IPS-11a (cell line): Measurements from ENCODE around the gene AGAP2.
"Not testable (repeated sequence)": the region's sequence is repeated elsewhere in the genome, so short reads cannot be mapped to it uniquely, and the experiment has no call there.

Experiments
- H3K4me3 ChIP-seq: one replicate; pipeline ENCODE4 v1.5.1; 2013; ENCODE audit warnings: low read depth, low read length, control low read depth

AGAP2 gene

DNA sequence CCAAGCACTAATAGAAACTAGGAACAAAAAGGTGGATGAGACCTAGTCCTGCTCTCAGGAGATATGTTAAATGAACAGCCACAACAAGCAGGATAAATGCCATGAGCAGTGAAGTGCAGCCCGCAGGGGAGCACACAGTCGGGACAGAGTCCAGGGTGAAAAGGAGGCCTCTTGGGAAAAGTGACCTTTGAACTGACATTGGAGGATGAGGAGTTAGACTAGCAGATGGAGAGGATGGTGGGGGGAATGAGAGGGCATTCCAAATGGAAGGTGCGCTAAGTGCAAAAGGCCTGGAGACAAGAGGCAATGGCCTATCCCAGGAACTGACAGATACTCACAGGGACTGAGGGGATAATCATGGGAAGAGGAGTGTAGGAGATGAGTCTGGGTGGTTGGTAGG is 40.1 kb downstream of the AGAP2 start:
- no peak overlapping the region for H3K4me3 ChIP-seq

DNA sequence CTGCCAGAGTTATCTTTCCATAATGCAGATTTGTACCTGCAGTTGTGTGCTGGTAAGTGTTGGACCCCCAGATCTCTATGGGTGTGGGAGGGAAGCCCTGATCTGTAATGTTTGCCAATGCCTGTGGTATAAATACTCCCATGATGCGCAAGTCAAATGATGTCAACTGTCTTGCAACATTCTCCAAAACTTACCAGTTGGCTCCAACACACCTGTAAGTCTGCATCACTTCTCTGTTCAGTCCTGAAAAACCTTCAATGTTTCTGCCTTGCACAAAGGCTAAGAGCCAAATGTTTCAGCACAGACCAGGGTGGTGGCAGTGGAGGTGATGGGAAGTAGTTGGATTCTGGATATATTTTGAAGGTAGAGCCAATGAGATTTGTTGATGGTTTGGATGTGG is 41.5 kb downstream of the AGAP2 start:
- no peak overlapping the region for H3K4me3 ChIP-seq

DNA sequence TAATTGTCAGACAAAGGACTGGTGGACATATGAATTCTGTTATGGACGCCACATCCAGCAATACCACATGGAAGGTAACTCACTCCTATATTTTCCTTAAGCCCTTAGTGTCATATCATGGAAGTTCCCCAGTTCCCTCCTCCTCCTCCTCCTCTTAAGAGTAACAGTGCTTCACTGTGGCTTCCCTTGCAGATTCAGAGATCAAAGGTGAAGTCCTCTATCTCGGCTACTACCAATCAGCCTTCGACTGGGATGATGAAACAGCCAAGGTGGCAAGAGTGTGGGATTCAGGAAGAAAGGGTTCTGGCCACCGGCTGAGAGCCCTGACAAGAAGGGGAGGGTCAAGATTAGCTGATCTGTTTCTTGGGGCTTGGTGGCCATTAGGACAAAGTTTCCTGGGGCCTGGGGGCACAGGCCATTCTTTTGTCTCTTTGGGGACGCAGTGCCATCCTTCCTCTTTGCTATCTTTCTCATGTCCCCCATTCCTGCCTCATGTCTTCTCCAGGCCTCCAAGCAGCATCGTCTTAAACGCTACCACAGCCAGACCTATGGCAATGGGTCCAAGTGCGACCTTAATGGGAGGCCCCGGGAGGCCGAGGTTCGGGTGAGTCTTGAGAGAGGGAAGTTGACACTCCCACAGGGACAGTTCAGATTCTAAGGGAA is 42.6 kb downstream of the AGAP2 start:
- no peak overlapping the region for H3K4me3 ChIP-seq

DNA sequence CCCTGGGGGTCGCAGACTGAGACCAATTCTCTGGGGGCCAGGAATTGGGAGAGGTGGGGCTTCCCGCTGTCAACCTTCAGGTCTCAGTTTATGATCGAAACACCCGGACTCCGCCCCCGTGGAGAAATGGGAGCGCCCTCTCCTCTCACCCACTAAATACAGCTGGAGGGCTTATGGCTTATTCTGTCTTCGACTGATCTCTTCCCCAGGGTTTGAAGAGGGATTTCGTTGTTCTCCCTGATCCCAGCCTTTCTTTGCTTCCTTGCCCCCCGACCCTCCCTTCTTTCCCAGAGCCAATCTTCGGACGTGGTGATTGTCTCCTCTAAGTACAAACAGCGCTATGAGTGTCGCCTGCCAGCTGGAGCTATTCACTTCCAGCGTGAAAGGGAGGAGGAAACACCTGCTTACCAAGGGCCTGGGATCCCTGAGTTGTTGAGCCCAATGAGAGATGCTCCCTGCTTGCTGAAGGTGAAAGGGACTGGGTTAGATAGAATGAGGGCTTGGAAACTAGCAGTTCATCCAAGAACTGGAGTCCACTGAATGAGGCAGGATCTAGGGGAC is 44.0 kb downstream of the AGAP2 start:
- peak overlapping the region; percentile 97 for H3K4me3 ChIP-seq

DNA sequence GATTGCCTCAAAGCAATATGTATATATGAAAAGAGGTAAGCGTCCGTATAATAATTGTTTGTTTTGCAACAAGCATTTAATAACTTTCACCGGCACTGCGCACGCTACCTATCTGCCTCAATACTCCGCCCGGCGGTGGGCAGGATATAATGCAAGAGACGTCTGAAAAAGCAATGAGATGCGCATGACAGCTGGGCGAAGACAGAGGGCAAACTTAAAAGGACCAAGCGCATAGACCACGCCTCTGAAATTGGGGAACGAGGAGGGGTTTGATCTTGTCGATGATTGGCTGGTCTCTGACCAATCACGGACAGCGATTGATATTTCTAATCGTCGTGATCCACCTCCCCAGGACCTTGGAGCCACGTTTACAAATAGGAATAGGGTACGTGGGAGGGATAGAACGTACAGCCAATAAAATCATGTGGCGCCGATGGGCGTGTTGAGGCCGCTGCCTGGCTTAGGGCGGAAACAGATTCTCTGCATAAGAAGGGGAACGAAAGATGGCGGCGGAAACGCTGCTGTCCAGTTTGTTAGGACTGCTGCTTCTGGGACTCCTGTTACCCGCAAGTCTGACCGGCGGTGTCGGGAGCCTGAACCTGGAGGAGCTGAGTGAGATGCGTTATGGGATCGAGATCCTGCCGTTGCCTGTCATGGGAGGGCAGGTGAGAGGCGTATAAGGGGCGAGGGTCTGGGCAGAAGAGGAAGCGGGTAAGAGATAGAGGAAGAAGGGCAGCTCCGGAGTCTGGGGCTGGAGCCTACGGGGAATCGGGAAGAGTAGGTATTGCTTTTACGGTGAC is 44.7 kb downstream of the AGAP2 start, which contains the start of gene OS9:
OS9 (plus strand) TSS at position 474 of the 800 bp plus-strand sequence; CDS start at position 504, 30 bp downstream.
- peak within 1 kb of the TSS; percentile 97 for H3K4me3 ChIP-seq

DNA sequence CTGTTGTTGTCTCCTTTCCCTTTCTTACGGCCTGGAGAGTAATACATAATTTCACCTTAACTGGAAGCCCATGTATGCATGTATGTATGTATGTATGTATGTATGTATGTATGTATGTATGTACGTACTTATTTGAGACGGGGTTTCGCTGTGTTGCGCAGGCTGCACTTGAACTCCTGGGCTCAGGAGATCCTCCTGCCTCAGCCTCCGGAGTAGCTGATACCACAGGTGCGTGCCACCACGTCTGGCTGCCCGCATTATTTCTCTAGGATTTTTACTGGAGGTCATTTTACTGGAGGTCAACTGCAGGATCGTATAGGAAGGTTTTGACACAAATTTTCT is 45.3 kb downstream of the AGAP2 start:
- no peak overlapping the region for H3K4me3 ChIP-seq

DNA sequence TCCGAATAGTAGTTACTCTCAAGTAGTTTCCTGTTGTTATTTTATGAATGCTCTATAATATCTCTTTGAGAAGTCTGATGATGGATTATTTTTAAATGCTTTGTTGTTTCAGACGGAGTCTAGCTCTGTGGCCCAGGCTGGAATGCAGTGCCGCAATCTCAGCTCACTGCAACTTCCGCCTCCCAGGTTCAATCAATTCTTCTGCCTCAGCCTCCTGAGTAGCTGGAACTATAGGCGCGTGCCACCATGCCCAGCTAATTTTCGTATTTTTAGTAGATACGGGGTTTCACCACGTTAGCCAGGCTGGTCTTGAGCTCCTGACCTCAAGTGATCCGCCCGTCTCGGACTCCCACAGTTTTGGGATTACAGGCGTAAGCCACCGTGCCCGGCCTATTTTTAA is 46.0 kb downstream of the AGAP2 start:
- H3K4me3 ChIP-seq = no peak overlapping the region

DNA sequence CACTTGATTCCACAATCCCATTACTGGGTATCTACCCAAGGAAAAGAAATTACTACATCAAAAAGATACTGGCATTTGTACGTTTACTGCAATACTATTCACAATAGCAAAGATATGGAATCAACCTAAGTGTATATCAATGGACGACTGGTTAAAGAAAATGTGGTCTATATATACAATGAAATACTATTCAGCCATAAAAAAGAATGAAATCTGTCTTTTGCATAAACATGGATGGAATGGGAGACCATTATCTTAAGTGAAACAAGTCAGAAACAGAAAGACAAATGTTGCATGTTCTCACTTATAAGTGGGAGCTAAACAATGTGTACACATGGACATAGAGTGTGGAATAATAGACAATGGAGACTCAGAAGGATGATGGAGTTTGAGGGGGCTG is 49.6 kb downstream of the AGAP2 start:
- H3K4me3 ChIP-seq = no peak overlapping the region

DNA sequence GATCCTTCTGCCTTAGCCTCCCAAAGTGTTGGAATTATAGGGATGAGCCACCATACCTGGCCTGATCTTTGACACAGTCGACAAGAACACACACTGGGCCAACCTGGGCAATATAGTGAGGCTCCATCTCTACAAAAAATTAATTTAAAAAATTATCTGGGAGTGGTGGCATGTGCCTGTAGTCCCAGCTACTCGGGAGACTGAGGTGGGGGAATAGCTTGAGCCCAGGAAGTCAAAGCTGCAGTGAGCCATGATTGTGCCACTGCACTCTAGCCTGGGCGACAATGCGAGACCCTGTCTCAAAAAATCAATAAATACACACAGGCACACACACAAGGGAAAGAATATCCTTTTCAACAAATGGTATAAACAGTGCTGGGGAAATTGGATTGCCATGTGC is 50.7 kb downstream of the AGAP2 start:
- no peak overlapping the region for H3K4me3 ChIP-seq

DNA sequence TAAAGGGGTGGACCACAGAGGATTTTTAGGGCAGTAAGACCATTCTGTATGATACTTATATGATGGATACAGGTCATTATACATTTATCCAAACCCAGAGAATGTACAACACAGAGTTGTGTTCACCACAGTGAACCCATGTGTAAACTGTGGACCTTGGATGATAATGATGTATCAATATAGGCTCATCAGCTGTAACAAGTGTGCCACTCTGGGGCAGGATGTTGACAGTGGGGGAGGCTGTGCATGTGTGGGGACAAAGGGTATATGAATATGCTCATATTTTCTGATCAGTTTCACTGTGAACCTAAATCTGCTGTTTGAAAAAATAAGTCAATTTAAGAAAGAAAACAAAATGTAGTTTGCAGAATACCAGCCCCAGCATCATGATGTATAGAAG is 58.8 kb downstream of the AGAP2 start:
- no peak overlapping the region for H3K4me3 ChIP-seq

DNA sequence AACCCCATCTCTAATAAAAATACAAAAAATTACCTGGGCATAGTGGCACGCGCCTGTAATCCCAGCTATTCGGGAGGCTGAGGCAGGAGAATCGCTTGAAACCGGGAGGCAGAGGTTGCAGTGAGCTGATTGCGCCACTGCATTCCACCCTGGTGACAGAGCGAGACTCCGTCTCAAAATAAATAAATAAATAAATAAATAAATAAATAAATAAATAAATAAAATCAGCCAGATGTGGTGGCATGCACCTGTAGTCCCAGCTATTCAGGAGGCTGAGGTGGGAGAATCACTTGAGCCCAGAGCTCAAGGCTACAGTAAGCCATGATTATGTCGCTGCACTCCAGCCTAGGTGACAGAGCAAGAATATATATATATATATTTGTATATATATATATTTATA is 60.6 kb downstream of the AGAP2 start:
- H3K4me3 ChIP-seq = not testable (repeated sequence)

DNA sequence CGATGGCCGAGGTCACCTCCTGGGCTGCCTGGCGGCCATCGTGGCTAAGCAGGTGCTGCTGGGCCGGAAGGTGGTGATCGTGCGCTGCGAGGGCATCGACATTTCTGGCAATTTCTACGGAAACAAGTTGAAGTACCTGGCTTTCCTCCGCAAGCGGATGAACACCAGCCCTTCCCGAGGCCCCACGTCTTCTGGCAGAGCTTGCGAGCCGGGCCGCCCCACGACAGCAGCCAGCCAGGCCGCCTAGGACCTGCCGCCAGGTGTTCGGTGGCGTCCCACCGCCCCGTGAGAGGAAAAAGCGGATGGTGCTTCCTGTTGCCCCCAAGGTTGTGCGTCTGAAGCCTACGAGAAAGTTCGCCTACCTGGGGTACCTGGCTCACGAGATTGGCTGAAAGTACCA is 63.9 kb downstream of the AGAP2 start:
- no peak overlapping the region for H3K4me3 ChIP-seq
